Testis (tissue), 3 donors: ENCODE data around the gene SOX6. TPM values are rescaled to one million over a fixed set of nuclear protein-coding genes. Genes with fewer than 3 reads are reported as not detected.
A peak's percentile ranks its signal among the peaks of the same experiment; 100 is the strongest.

Source experiments
- DNase-seq: peaks from one replicate; pipeline ENCODE4 v3.0.0-alpha.2; 2019
- H3K27ac ChIP-seq, 2 donors: fragments of 200-600 bp; sonication (generic); one replicate each; pipeline ENCODE4 v1.5.1; 2019
- H3K27me3 ChIP-seq: fragments of 200-600 bp; sonication (generic); one replicate; pipeline ENCODE4 v1.5.1; 2019
- H3K36me3 ChIP-seq: fragments of 200-600 bp; sonication (generic); one replicate; pipeline ENCODE4 v1.5.1; 2017; ENCODE audit warnings: low read depth; ENCODE audit errors: missing control alignments
- H3K4me1 ChIP-seq: fragments of 200-600 bp; sonication (generic); one replicate; pipeline ENCODE4 v1.5.1; 2019
- H3K4me3 ChIP-seq, 2 donors: fragments of 200-600 bp; sonication (generic); one replicate each; pipeline ENCODE4 v1.5.1; 2017 to 2019
- H3K9me3 ChIP-seq: fragments of 200-600 bp; sonication (generic); one replicate; pipeline ENCODE4 v1.5.1; 2017
- POLR2A ChIP-seq: fragments of 450-650 bp; IDR thresholded peaks from one replicate; pipeline ENCODE4 v1.6.1; 2017; ENCODE audit warnings: antibody characterized with exemption, mild to moderate bottlenecking, moderate library complexity
- WGBS, 2 donors: methylation state at CpG; one replicate each; pipeline ENCODE4 v1.1.5; 2018; 5-methylcytosine and 5-hydroxymethylcytosine counted together
- intact Hi-C: fragments of 100-400 bp; cut with DNase I; formaldehyde crosslinking; loops from one replicate; pipeline ENCODE4 v1.15.1; 2023; ENCODE audit warnings: low total_unique reads
- polyA plus RNA-seq: library from polyadenylated mRNA; stranded (reverse); fragments of 350-450 nt; fragmentation: Illumina TruSeq; extraction: RNeasy Lipid Tissue Mini Kit (QIAGEN cat#74804); gene quantifications from one replicate; pipeline ENCODE4 v1.2.3, GENCODE V29; 2014; ENCODE audit warnings: low read depth, low replicate concordance; ENCODE audit not compliant: insufficient read depth
- total RNA-seq, 2 donors: library from RNA; depleted of rRNA; stranded (reverse); fragments of >200 nt; gene quantifications; one replicate each; pipeline ENCODE4 v1.2.3, GENCODE V29; 2016
- TF ChIP-seq, protein P1 (sequence below), 3 experiments: fragments of 450-650 bp in 2 of 3; fragments of 200-600 bp in 1 of 3; sonication (generic) in 1 of 3; IDR thresholded peaks; one replicate each; pipeline ENCODE4 v1.5.1; 2016 to 2019; ENCODE audit warnings: antibody characterized with exemption in 3 of 3, mild to moderate bottlenecking in 2 of 3, moderate library complexity in 1 of 3

Gene SOX6
- total and polyA plus RNA-seq, 3 donors from 2014 or later = 39.6 to 74.0 (median 52.3) TPM

DNA sequence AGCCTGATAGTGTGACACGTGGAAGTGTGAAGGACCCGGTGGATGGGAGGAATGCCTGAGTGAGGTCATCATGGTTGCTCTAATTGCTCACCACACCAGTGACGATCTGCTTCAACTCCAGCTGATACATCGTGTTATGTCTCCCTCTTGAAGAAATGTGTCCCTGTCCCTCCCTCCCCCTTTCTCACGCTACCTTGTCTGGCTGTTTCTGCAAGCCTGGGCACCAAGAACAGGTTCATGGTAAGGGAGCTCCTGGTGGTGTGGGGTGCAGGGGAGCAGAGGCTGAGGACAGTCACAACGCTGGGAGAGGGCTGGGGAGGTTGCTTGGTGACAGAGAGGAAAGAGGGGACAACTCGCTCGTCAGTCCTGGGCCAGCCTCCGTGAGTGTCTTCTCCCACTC is 413.4 kb downstream of the SOX6 start:
- H3K4me1 ChIP-seq = no peaks in the 10 kb centered on the region
- TF ChIP-seq POLR2A = no peak
- TF ChIP-seq, protein P1, sequence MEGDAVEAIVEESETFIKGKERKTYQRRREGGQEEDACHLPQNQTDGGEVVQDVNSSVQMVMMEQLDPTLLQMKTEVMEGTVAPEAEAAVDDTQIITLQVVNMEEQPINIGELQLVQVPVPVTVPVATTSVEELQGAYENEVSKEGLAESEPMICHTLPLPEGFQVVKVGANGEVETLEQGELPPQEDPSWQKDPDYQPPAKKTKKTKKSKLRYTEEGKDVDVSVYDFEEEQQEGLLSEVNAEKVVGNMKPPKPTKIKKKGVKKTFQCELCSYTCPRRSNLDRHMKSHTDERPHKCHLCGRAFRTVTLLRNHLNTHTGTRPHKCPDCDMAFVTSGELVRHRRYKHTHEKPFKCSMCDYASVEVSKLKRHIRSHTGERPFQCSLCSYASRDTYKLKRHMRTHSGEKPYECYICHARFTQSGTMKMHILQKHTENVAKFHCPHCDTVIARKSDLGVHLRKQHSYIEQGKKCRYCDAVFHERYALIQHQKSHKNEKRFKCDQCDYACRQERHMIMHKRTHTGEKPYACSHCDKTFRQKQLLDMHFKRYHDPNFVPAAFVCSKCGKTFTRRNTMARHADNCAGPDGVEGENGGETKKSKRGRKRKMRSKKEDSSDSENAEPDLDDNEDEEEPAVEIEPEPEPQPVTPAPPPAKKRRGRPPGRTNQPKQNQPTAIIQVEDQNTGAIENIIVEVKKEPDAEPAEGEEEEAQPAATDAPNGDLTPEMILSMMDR (IDR thresholded peaks at IDR 0.05) = no peak
- DNase-seq = no peak
- no peak overlapping the region for H3K27ac ChIP-seq
- H3K4me3 ChIP-seq = no peak overlapping the region
- intact Hi-C loops = no loop called here
- no peaks in the 10 kb centered on the region for H3K36me3 ChIP-seq
- 86 to 92% methylated on average over 8 to 9 of the region's 9 CpGs for WGBS, 2 donors
- H3K9me3 ChIP-seq = no peaks in the 10 kb centered on the region
- H3K27me3 ChIP-seq = no peaks in the 10 kb centered on the region

DNA sequence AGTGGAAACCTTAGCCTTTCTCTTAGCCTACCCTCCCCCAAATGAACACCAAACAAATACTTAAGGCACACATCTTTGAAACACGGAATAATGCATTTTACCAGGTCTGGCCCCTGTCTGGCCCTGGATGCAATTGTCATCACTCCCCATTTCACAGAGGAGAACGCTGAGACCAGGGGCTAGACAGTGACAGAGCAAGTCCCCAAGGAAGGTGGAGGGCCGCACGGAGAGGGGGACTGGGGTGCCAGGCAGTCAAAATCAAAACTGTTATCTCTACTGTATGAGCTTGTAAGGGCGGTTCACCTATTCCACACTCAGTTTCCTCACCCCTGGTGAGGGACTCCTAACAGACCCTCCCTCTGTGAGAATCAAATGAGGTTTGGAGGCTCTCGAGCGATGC is 414.2 kb downstream of the SOX6 start:
- H3K27me3 ChIP-seq = no peaks in the 10 kb centered on the region
- H3K27ac ChIP-seq = no peak overlapping the region
- DNase-seq = no peak
- H3K4me1 ChIP-seq = no peaks in the 10 kb centered on the region
- H3K9me3 ChIP-seq = no peaks in the 10 kb centered on the region
- no peak overlapping the region for H3K4me3 ChIP-seq
- H3K36me3 ChIP-seq = no peaks in the 10 kb centered on the region
- intact Hi-C loops = no loop called here
- WGBS, 2 donors = 88 to 95% methylated on average over 7 of the region's 7 CpGs
- no peak for TF ChIP-seq POLR2A
- TF ChIP-seq, protein P1 (IDR thresholded peaks at IDR 0.05) = no peak

DNA sequence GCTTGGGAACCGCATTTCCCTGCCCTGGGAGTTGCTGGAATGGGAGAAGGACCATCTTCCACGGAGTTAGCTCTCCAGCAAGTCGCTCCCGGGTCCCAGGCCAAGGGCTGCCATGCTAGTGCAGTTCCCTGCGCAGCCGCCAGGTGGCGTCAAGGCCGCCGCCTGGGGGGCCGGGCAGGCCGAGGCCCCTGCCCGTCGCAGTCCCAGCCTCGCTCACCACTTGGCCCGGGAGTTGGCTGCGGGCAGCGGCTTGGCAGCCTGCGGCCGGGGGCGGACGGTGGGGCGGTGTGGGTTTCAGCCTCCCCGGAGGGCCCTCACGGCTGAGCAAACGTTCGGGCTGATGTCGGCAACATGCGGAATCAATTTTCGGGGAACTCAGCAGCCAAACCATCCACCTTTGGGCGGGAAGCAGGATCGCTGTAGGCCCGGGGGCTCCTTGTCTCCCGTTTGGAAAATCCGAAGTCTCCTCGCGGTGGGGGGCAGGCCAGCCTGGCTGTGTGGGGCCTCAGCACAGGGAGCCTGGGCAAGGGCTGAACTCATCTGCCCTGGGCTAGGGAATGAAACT is 415.1 kb downstream of the SOX6 start:
- Histone ChIP-seq H3K27me3 (no peaks in the 10 kb centered on the region), H3K4me3 (no peak overlapping the region), H3K36me3 (no peaks in the 10 kb centered on the region), H3K9me3 (no peaks in the 10 kb centered on the region), H3K4me1 (no peaks in the 10 kb centered on the region), H3K27ac (no peak overlapping the region)
- peak; percentile 62 for DNase-seq
- intact Hi-C loops = no loop called here
- TF ChIP-seq, protein P1 (IDR thresholded peaks at IDR 0.05) = peak; percentile 82 to 90 (median 89)
- TF ChIP-seq POLR2A = no peak
- 35 to 56% methylated on average over 8 to 24 of the region's 36 CpGs for WGBS, 2 donors

DNA sequence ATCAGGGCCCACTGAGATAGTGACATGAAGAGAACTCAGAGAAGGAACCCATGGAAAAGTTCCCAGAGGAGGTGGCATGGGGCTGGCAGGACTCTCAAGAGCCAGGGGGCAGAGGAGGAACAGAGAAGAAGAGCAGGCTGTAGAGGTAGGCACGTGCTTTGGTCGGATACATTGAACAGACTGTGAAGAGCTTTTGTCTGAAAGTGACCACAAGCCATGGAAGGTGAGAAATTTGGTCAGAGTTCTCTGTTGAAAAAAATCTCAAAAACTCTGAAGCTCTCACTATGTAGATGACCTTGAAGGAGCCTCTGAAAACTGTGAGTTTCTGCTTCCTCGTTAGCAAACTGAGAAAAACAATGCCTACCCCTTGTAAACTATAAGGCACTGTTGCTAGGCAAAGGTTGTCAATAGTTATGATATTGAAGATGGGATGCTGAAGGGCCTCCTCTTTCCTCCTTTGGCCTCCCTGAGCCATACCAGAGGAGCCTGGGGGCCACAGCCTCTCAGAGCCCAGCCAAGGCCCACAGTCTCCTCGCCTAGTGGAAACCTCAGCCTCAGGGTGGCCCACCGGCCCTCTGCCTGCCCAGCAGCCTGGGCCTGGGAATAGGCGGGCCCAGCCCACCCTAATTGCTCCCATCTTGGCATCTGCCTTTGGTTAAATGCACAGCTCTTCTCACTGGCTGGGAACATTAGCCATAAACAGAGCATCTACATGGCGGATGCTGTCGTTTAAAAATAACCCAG is 415.7 kb downstream of the SOX6 start:
- WGBS, 2 donors = 69 to 75% methylated on average over 3 to 8 of the region's 8 CpGs
- no peak for DNase-seq
- Histone ChIP-seq H3K27me3 (no peaks in the 10 kb centered on the region), H3K9me3 (no peaks in the 10 kb centered on the region), H3K4me1 (no peaks in the 10 kb centered on the region), H3K36me3 (no peaks in the 10 kb centered on the region), H3K27ac (no peak overlapping the region), H3K4me3 (no peak overlapping the region)
- intact Hi-C loops = no loop called here
- no peak for TF ChIP-seq POLR2A

DNA sequence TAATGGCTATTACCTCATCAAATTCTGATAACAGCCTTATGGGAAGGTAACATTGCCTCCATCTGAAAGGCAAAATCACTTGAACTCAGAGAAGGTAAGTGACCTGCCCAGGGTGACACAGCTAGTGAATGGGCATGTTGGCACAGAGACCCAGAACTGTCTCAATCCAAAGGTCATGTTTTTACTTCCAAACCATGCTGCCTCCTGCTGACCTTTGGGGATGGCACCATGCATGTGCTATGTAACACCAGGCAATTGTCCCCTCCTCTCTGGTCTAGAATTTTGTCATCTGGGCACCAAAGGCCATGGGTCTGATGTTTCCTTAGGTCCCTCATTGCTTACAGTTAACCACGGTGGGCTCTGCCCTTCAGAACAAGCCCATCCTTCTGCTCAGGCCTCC is 417.4 kb downstream of the SOX6 start:
- no peak for TF ChIP-seq POLR2A
- TF ChIP-seq, protein P1 (IDR thresholded peaks at IDR 0.05) = no peak
- H3K27me3 ChIP-seq = no peaks in the 10 kb centered on the region
- H3K4me1 ChIP-seq = no peaks in the 10 kb centered on the region
- intact Hi-C loops = no loop called here
- H3K36me3 ChIP-seq = no peaks in the 10 kb centered on the region
- H3K4me3 ChIP-seq = no peak overlapping the region
- no peak overlapping the region for H3K27ac ChIP-seq
- no peaks in the 10 kb centered on the region for H3K9me3 ChIP-seq
- 83 to 95% methylated on average over 1 of the region's 1 CpG for WGBS, 2 donors
- DNase-seq = no peak
